HG03378 (cell line): ENCODE data around the gene RNF220.
"Not testable (repeated sequence)": the region's sequence is repeated elsewhere in the genome, so short reads cannot be mapped to it uniquely, and the experiment has no call there.

Experiments used
- ATAC-seq: cut with Tn5 transposase; IDR thresholded peaks from one replicate; pipeline ENCODE4 v1.9.1; 2021; ENCODE audit warnings: mild to moderate bottlenecking, moderate library complexity; ENCODE audit not compliant: unreplicated experiment

RNF220 gene

GRCh38 chr1:44648529-44649250, 243.6 kb downstream of the RNF220 start:
- ATAC-seq: no peak

- no peak for ATAC-seq
These were observed 244.7 kb downstream of the RNF220 start for GRCh38 chr1:44649788-44650158.

- no peak for ATAC-seq
These were observed 245.2 kb downstream of the RNF220 start for GRCh38 chr1:44650159-44650831.

GRCh38 chr1:44651069-44651468, 246.0 kb downstream of the RNF220 start:
- no peak for ATAC-seq

GRCh38 chr1:44652445-44653106, 247.5 kb downstream of the RNF220 start:
- ATAC-seq: no peak

- no peak for ATAC-seq
These were observed 248.3 kb downstream of the RNF220 start for GRCh38 chr1:44653107-44653964.

- ATAC-seq: no peak
These were observed 249.6 kb downstream of the RNF220 start for GRCh38 chr1:44654621-44655187.

GRCh38 chr1:44655609-44656008, 250.6 kb downstream of the RNF220 start:
- no peak for ATAC-seq

GRCh38 chr1:44659566-44659965, 254.5 kb downstream of the RNF220 start:
- no peak for ATAC-seq

GRCh38 chr1:44660176-44660575, 255.1 kb downstream of the RNF220 start:
- ATAC-seq: no peak

- ATAC-seq: no peak
These were observed 257.0 kb downstream of the RNF220 start for GRCh38 chr1:44661781-44662682.

GRCh38 chr1:44662683-44663030, 257.6 kb downstream of the RNF220 start:
- no peak for ATAC-seq

- no peak for ATAC-seq
These were observed 258.4 kb downstream of the RNF220 start for GRCh38 chr1:44663417-44663816.

GRCh38 chr1:44664730-44665370, 259.8 kb downstream of the RNF220 start:
- no peak for ATAC-seq

GRCh38 chr1:44666719-44667118, 261.7 kb downstream of the RNF220 start:
- ATAC-seq: not testable (repeated sequence)

GRCh38 chr1:44670751-44671640, 265.9 kb downstream of the RNF220 start:
- no peak for ATAC-seq

- ATAC-seq: no peak
These were observed 267.4 kb downstream of the RNF220 start for GRCh38 chr1:44672254-44672955.
